Measurements from ENCODE around the gene SLC2A10. TPM values are rescaled to one million over a fixed set of nuclear protein-coding genes. Genes with fewer than 3 reads are reported as not detected.

The SLC2A10 gene
- total and polyA plus RNA-seq, 10 of the 15 experiments (the other 5 are each of a cell fraction or from before 2014, with no cell fraction given) = not detected

- intact Hi-C loops (cut with micrococcal nuclease; ENCODE audit: unreplicated experiment) = no loop called here
- CTCF ChIA-PET = interaction anchor here (1.2 to 11.6 kb wide), 4 partner anchors 10 to 169 kb away, joined by 3 to 114 read pairs (median 14); no protein-coding TSS in a partner anchor
- in situ Hi-C loops (cut with MboI) = no loop called here
- ATAC-seq (no peak), FAIRE-seq (no peak), DNase-seq (ENCODE audit: low read depth, low spot score) (no peak)
- peak overlapping the region; percentile 64; the same call in 1 of the 2 replicates for H3K4me2 ChIP-seq (ENCODE audit: control insufficient read depth, insufficient read depth)
- BruUV-seq (replicated peaks) = no TSS peak
- SMC1A ChIA-PET (ENCODE audit: uncharacterized antibody, unreplicated experiment) = interaction anchor here (1.3 to 1.6 kb wide), 2 partner anchors 10 to 146 kb away, joined by 4 to 5 read pairs; no protein-coding TSS in a partner anchor
- 59% methylated on average over 13 of the region's 13 CpGs for WGBS (ENCODE audit: insufficient coverage, insufficient replicate concordance, low lambda C conversion rate, missing lambda C conversion rate)
- H3K9ac ChIP-seq (ENCODE audit: control insufficient read depth, insufficient read depth, low read length) = no peak overlapping the region
- RAD21 ChIA-PET (ENCODE audit: unreplicated experiment) = interaction anchor here (0.6 to 1.4 kb wide), 3 partner anchors 62 to 153 kb away, joined by 3 to 4 read pairs (median 3); no protein-coding TSS in a partner anchor
- no peaks in the 10 kb centered on the region; the same call in 1 of the 2 replicates for H3K4me1 ChIP-seq (ENCODE audit: control insufficient read depth, insufficient read depth, low read length)
- H4K20me1 ChIP-seq (ENCODE audit: control insufficient read depth, insufficient read depth) = no peaks in the 10 kb centered on the region
- peak overlapping the region; percentile 75 for H3K4me3 ChIP-seq
- TF ChIP-seq SIX5 (IDR thresholded peaks at IDR 0.05; ENCODE audit: low read depth, low read length, severe bottlenecking) = no peak
- peak; percentile 26; the same call in 1 of the 2 replicates for TF ChIP-seq ATF7 (IDR thresholded peaks at IDR 0.05; ENCODE audit: low read depth)
- no peaks in the 10 kb centered on the region; the same call in 1 of the 3 replicates for H3K9me3 ChIP-seq (replicated peaks; ENCODE audit: control insufficient read depth, insufficient read depth, low read length)
- H3K36me3 ChIP-seq (ENCODE audit: control insufficient read depth in 2 of 2, insufficient read depth in 2 of 2, low read length in 1 of 2) = 0 out of 4 replicates have a peak, but pooled peaks cover 0 to 11% of the 10 kb centered on the region in 2 experiments
- H3K79me2 ChIP-seq (ENCODE audit: control insufficient read depth, insufficient read depth, low read length) = peaks cover 37% of the 10 kb centered on the region
- H3K27me3 ChIP-seq (replicated peaks in 1 of 2; ENCODE audit: control insufficient read depth in 2 of 2, insufficient read depth in 2 of 2, low read length in 1 of 2) = no peaks in the 10 kb centered on the region
- peak overlapping the region; percentile 60; the same call in 1 of the 2 replicates for H3K27ac ChIP-seq (ENCODE audit: control insufficient read depth, insufficient read depth)
- H2AFZ ChIP-seq (ENCODE audit: control insufficient read depth, low read depth, low read length) = peak overlapping the region; percentile 56
- POLR2A ChIA-PET = interaction anchor here (0.7 to 1.0 kb wide), 2 partner anchors 105 to 139 kb away, joined by 3 read pairs; no protein-coding TSS in a partner anchor
Observed at GRCh38 chr20:46690219-46691106, 19.0 kb upstream of the SLC2A10 start.

GRCh38 chr20:46691196-46691595 lies 18.3 kb upstream of the SLC2A10 start:
- no peak overlapping the region for H3K4me2 ChIP-seq (ENCODE audit: control insufficient read depth, insufficient read depth)
- H3K36me3 ChIP-seq (ENCODE audit: control insufficient read depth in 2 of 2, insufficient read depth in 2 of 2, low read length in 1 of 2) = 0 out of 4 replicates have a peak, but pooled peaks cover 0 to 8% of the 10 kb centered on the region in 2 experiments
- no peak overlapping the region for H3K27ac ChIP-seq (ENCODE audit: control insufficient read depth, insufficient read depth)
- no peak overlapping the region for H2AFZ ChIP-seq (ENCODE audit: control insufficient read depth, low read depth, low read length)
- no peak for TF ChIP-seq ESRRA (IDR thresholded peaks at IDR 0.05; ENCODE audit: low read length)
- no peak for TF ChIP-seq TAF1 (IDR thresholded peaks at IDR 0.05; ENCODE audit: borderline replicate concordance, low read depth, low read length)
- TF ChIP-seq JUNB (IDR thresholded peaks at IDR 0.05) = no peak
- TF ChIP-seq SREBF1 (IDR thresholded peaks at IDR 0.05; ENCODE audit: low read length) = no peak
- no peak for TF ChIP-seq NFYB (IDR thresholded peaks at IDR 0.05; ENCODE audit: insufficient read depth, low read depth, low read length)
- TF ChIP-seq GATAD2B (conservative IDR thresholded peaks at IDR 0.05; ENCODE audit: low read depth) = no peak
- no peak for TF ChIP-seq ZBTB40 (IDR thresholded peaks at IDR 0.05; ENCODE audit: borderline replicate concordance)
- no peak for TF ChIP-seq SMAD5 (IDR thresholded peaks at IDR 0.05; ENCODE audit: low read depth)
- TF ChIP-seq EP300 (IDR thresholded peaks at IDR 0.05; ENCODE audit: borderline replicate concordance in 1 of 2, control insufficient read depth in 1 of 2, low read depth in 2 of 2, low read length in 2 of 2) = no peak
- TF ChIP-seq KAT2A (conservative IDR thresholded peaks at IDR 0.05; ENCODE audit: control insufficient read depth, low read depth, low read length) = no peak
- no peak overlapping the region for H3K9ac ChIP-seq (ENCODE audit: control insufficient read depth, insufficient read depth, low read length)
- no TSS peak for BruUV-seq (replicated peaks)
- no peaks in the 10 kb centered on the region for H4K20me1 ChIP-seq (ENCODE audit: control insufficient read depth, insufficient read depth)
- FAIRE-seq (no peak), ATAC-seq (no peak), DNase-seq (ENCODE audit: low read depth, low spot score) (no peak)
- whole genome bisulfite sequencing (ENCODE audit: insufficient coverage, insufficient replicate concordance, low lambda C conversion rate, missing lambda C conversion rate) = 25% methylated on average over 4 of the region's 4 CpGs
- intact Hi-C loops (cut with micrococcal nuclease; ENCODE audit: unreplicated experiment) = no loop called here
- SMC1A ChIA-PET (ENCODE audit: uncharacterized antibody, unreplicated experiment) = no interaction called here
- CTCF ChIA-PET = no interaction called here
- POLR2A ChIA-PET = no interaction called here
- H3K79me2 ChIP-seq (ENCODE audit: control insufficient read depth, insufficient read depth, low read length) = peaks cover 31% of the 10 kb centered on the region
- no peak overlapping the region for H3K4me3 ChIP-seq
- RAD21 ChIA-PET (ENCODE audit: unreplicated experiment) = no interaction called here
- in situ Hi-C loops (cut with MboI) = no loop called here
- H3K27me3 ChIP-seq (replicated peaks in 1 of 2; ENCODE audit: control insufficient read depth in 2 of 2, insufficient read depth in 2 of 2, low read length in 1 of 2) = no peaks in the 10 kb centered on the region
- H3K9me3 ChIP-seq (replicated peaks; ENCODE audit: control insufficient read depth, insufficient read depth, low read length) = no peaks in the 10 kb centered on the region; the same call in 1 of the 3 replicates
- H3K4me1 ChIP-seq (ENCODE audit: control insufficient read depth, insufficient read depth, low read length) = no peaks in the 10 kb centered on the region

All from GM12878 (cell line).